ENCODE results near the gene PTPN23.

The PTPN23 gene

DNA sequence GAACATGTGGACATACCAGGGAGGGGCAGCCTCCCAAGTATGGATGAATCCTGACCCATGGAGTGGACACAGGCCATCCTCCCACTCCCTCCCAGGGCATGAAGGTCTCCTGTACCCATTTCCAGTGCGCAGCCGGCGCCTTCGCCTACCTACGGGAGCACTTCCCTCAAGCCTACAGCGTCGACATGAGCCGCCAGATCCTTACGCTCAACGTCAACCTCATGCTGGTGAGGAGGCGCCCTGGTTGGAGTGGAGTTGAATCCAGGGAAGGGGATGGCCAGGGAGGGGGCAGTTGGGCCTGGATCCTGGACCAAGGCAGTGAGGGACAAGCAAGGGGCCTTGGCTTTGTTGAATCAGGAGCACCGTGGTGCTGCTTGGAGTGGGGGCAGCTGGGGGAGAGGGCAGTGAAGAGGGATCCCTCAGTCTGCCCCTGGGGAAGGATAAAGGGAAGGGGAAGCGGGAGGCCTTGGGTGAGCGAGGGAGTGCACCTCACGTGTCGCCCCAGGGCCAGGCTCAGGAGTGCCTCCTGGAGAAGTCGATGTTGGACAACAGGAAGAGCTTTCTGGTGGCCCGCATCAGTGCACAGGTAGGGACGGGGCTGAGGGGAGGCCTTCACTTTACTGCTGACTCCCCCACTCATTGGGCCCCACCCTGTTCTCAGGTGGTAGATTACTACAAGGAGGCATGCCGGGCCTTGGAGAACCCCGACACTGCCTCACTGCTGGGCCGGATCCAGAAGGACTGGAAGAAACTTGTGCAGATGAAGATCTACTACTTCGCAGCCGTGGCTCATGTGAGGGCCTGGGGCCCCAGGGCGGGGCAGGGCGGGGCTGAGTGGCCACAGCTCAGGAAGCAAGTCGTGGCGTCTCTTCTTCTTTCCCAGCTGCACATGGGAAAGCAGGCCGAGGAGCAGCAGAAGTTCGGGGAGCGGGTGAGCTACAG is 25.3 kb downstream of the PTPN23 start:
- no peaks in the 10 kb centered on the region for H3K9me2 ChIP-seq (replicated peaks; ENCODE audit: control insufficient read depth, low read length)
- peaks cover 29% of the 10 kb centered on the region for H3K36me3 ChIP-seq (ENCODE audit: control insufficient read depth, low read length)
- no peaks in the 10 kb centered on the region for H3K4me1 ChIP-seq (ENCODE audit: control insufficient read depth, low read length)
- H3K4me3 ChIP-seq (ENCODE audit: low read length), result no peak overlapping the region
- no peak overlapping the region for H3K4me2 ChIP-seq (ENCODE audit: low read length)
- H3K27ac ChIP-seq (ENCODE audit: low read depth, low read length), result no peak overlapping the region
- H3F3A ChIP-seq (ENCODE audit: control insufficient read depth, insufficient read depth), result no peaks in the 10 kb centered on the region
- TF ChIP-seq, protein P1, sequence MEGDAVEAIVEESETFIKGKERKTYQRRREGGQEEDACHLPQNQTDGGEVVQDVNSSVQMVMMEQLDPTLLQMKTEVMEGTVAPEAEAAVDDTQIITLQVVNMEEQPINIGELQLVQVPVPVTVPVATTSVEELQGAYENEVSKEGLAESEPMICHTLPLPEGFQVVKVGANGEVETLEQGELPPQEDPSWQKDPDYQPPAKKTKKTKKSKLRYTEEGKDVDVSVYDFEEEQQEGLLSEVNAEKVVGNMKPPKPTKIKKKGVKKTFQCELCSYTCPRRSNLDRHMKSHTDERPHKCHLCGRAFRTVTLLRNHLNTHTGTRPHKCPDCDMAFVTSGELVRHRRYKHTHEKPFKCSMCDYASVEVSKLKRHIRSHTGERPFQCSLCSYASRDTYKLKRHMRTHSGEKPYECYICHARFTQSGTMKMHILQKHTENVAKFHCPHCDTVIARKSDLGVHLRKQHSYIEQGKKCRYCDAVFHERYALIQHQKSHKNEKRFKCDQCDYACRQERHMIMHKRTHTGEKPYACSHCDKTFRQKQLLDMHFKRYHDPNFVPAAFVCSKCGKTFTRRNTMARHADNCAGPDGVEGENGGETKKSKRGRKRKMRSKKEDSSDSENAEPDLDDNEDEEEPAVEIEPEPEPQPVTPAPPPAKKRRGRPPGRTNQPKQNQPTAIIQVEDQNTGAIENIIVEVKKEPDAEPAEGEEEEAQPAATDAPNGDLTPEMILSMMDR (IDR thresholded peaks at IDR 0.05; ENCODE audit: low read depth, low read length, poor library complexity, severe bottlenecking), result no peak
- no peak for TF ChIP-seq EZH2phosphoT487 (IDR thresholded peaks at IDR 0.05; ENCODE audit: borderline replicate concordance, low read length)
- H4K20me1 ChIP-seq (ENCODE audit: control insufficient read depth, insufficient read depth, low read depth, low read length), result no peaks in the 10 kb centered on the region
- no peaks in the 10 kb centered on the region for H3K9me3 ChIP-seq (ENCODE audit: control insufficient read depth, insufficient read depth, low read length)
- H3K27me3 ChIP-seq (ENCODE audit: control insufficient read depth, low read length), result no peaks in the 10 kb centered on the region
- H3K79me2 ChIP-seq (ENCODE audit: control insufficient read depth, low read length), result no peaks in the 10 kb centered on the region

DNA sequence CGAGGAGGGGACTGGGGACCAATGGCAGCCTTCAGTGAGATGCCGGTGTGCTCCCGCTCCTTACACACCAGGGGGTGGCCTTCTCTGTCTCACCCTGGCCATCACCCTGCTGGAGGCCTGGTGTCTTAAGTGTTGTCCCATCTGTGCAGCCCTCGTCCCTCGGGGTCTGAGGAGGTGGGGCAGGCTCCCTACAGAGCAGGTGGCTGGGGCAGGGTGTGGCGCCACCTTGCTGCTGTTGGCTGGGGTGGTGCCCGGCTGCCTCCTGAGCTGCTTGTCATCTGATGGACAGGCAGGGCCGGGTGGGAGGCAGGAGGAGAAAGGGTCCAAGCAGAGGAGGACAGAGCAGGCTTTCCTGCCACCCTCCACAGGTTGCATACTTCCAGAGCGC is 25.9 kb downstream of the PTPN23 start:
- no peak for TF ChIP-seq EZH2phosphoT487 (IDR thresholded peaks at IDR 0.05; ENCODE audit: borderline replicate concordance, low read length)
- TF ChIP-seq, protein P1 (IDR thresholded peaks at IDR 0.05; ENCODE audit: low read depth, low read length, poor library complexity, severe bottlenecking), result peak; percentile 55
- no peaks in the 10 kb centered on the region for H3F3A ChIP-seq (ENCODE audit: control insufficient read depth, insufficient read depth)
- H3K4me3 ChIP-seq (ENCODE audit: low read length), result no peak overlapping the region
- H3K4me1 ChIP-seq (ENCODE audit: control insufficient read depth, low read length), result no peaks in the 10 kb centered on the region
- no peak overlapping the region for H3K4me2 ChIP-seq (ENCODE audit: low read length)
- H3K27me3 ChIP-seq (ENCODE audit: control insufficient read depth, low read length), result no peaks in the 10 kb centered on the region
- H4K20me1 ChIP-seq (ENCODE audit: control insufficient read depth, insufficient read depth, low read depth, low read length), result no peaks in the 10 kb centered on the region
- H3K9me2 ChIP-seq (replicated peaks; ENCODE audit: control insufficient read depth, low read length), result no peaks in the 10 kb centered on the region
- no peak overlapping the region for H3K27ac ChIP-seq (ENCODE audit: low read depth, low read length)
- no peaks in the 10 kb centered on the region for H3K9me3 ChIP-seq (ENCODE audit: control insufficient read depth, insufficient read depth, low read length)
- H3K79me2 ChIP-seq (ENCODE audit: control insufficient read depth, low read length), result no peaks in the 10 kb centered on the region
- peaks cover 36% of the 10 kb centered on the region for H3K36me3 ChIP-seq (ENCODE audit: control insufficient read depth, low read length)

DNA sequence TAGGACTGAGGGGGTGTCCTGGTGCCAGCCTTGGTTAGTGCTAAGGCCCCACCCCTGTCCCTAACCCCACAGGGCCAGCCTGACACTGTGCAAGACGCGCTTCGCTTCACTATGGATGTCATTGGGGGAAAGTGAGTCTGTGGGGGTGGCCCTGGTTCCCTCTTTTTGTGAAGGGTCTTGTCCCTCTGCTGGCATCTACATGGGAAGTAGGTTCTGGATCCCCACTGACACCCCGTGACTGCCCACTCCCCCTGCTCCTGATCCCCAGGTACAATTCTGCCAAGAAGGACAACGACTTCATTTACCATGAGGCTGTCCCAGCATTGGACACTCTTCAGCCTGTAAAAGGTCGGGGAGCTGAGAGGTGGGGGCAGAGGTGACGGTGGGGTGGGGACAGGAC is 26.4 kb downstream of the PTPN23 start:
- Histone ChIP-seq H3K4me2 (ENCODE audit: low read length) (no peak overlapping the region), H3F3A (ENCODE audit: control insufficient read depth, insufficient read depth) (no peaks in the 10 kb centered on the region), H4K20me1 (ENCODE audit: control insufficient read depth, insufficient read depth, low read depth, low read length) (no peaks in the 10 kb centered on the region), H3K4me1 (ENCODE audit: control insufficient read depth, low read length) (no peaks in the 10 kb centered on the region), H3K9me3 (ENCODE audit: control insufficient read depth, insufficient read depth, low read length) (no peaks in the 10 kb centered on the region), H3K79me2 (ENCODE audit: control insufficient read depth, low read length) (no peaks in the 10 kb centered on the region), H3K36me3 (ENCODE audit: control insufficient read depth, low read length) (peaks cover 41% of the 10 kb centered on the region), H3K27ac (ENCODE audit: low read depth, low read length) (no peak overlapping the region), H3K27me3 (ENCODE audit: control insufficient read depth, low read length) (no peaks in the 10 kb centered on the region), H3K9me2 (replicated peaks; ENCODE audit: control insufficient read depth, low read length) (no peaks in the 10 kb centered on the region), H3K4me3 (ENCODE audit: low read length) (no peak overlapping the region)
- TF ChIP-seq, protein P1 (IDR thresholded peaks at IDR 0.05; ENCODE audit: low read depth, low read length, poor library complexity, severe bottlenecking), result no peak
- TF ChIP-seq EZH2phosphoT487 (IDR thresholded peaks at IDR 0.05; ENCODE audit: borderline replicate concordance, low read length), result no peak
